Subcutaneous abdominal adipose tissue (tissue), 5 donors: ENCODE data around the gene TRPV2.
"Not testable (repeated sequence)": the region's sequence is repeated elsewhere in the genome, so short reads cannot be mapped to it uniquely, and the experiment has no call there.

ENCODE experiments used
- H3K27ac ChIP-seq: one replicate; pipeline ENCODE4 v1.7.0; 2013; ENCODE audit warnings: low read depth, mild to moderate bottlenecking, inconsistent platforms, low read length, moderate library complexity
- H3K27me3 ChIP-seq, 5 donors: one replicate each; pipeline ENCODE4 v1.7.0; 2013; ENCODE audit warnings: low read length in 5 of 5, inconsistent platforms in 1 of 5; ENCODE audit not compliant: control insufficient read depth in 5 of 5, insufficient read depth in 4 of 5
- H3K36me3 ChIP-seq, 5 donors: one replicate each; pipeline ENCODE4 v1.7.0; 2013; ENCODE audit warnings: low read length in 5 of 5; ENCODE audit not compliant: control insufficient read depth in 5 of 5, insufficient read depth in 5 of 5
- H3K4me1 ChIP-seq, 5 donors: one replicate each; pipeline ENCODE4 v1.7.0; 2013; ENCODE audit warnings: low read length in 5 of 5, mild to moderate bottlenecking in 3 of 5, moderate library complexity in 1 of 5; ENCODE audit not compliant: control insufficient read depth in 5 of 5, insufficient read depth in 5 of 5
- H3K4me3 ChIP-seq, 5 donors: one replicate each; pipeline ENCODE4 v1.7.0; 2013; ENCODE audit warnings: low read length in 5 of 5, low read depth in 1 of 5
- H3K9ac ChIP-seq, 5 donors: one replicate each; pipeline ENCODE4 v1.7.0; 2013; ENCODE audit warnings: low read length in 5 of 5, mild to moderate bottlenecking in 4 of 5, moderate library complexity in 3 of 5
- H3K9me3 ChIP-seq, 5 donors: one replicate each; pipeline ENCODE4 v1.7.0; 2013; ENCODE audit warnings: low read length in 5 of 5; ENCODE audit not compliant: control insufficient read depth in 5 of 5
- donor health status: healthy.
- donor health status: healthy.
- donor health status: healthy.
- donor health status: healthy.
- donor health status: healthy.

Gene TRPV2

DNA sequence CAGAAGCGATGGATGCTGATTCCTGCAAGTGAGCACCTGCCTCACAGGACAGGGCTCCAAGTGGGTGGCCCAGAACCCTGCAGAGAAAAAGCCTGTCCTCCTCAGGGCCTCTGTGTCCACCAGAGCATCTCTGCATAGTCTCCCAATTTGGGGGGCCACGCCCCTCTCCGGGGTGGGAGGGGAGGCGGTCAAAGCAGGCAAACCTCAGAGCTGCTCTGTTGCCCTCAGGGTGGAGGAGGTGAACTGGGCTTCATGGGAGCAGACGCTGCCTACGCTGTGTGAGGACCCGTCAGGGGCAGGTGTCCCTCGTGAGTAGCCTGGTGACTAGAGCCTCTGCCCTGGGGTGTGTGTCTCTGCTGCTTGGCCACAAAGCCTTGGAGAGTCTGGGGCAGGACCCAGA is 19.3 kb downstream of the TRPV2 start:
- Histone ChIP-seq H3K4me1 (peaks cover 5 to 14% (median 9%) of the 10 kb centered on the region in 5 donors), H3K27me3 (peaks cover 0 to 4% (median 0%) of the 10 kb centered on the region in 5 donors), H3K36me3 (peaks cover 0 to 22% (median 5%) of the 10 kb centered on the region in 5 donors), H3K9ac (no peak overlapping the region), H3K4me3 (no peak overlapping the region), H3K9me3 (no peaks in the 10 kb centered on the region), H3K27ac (no peak overlapping the region)

DNA sequence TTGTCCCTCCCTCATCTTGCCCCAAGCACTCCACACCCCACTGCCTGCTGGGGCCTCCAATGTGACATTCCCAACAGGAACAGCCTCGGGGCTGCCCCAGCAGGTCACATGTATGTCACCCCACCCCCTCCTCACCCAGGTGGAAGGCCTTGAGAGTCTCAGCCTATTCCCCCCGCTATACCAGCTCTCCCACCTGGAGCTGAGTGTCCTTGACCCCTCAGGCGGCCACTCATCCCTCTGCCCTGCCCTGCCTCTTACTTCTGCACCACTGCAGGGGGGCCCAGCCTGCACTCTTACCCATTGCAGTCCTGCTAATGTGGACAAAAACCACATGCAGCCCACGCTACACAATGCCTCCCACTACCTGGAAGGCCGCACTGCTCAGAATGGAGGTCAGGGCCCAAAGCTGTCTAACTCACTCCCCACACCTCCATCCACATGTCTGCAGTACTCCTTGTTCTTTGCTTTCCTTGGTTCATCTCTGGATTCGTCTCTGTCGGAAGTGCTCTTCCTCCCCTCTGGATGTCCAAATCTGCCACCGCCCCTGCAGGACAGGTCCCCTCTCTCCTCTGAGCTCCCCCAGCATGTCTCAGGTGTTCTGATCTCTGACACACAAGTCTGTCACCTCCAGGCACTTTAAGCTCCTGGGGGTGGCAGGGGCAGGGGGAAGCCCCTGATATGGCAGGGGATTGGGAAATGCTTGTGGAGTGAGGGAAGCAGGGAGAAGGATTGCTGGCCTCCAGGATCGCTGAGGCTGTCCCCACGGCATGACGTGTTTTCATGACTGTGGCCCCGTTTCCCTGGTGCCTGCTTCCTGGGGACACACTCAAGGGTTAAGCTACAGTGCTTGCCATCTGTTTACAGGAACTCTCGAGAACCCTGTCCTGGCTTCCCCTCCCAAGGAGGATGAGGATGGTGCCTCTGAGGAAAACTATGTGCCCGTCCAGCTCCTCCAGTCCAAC is 20.8 kb downstream of the TRPV2 start:
- Histone ChIP-seq H3K9me3 (no peaks in the 10 kb centered on the region), H3K4me3 (no peak overlapping the region), H3K36me3 (peaks cover 0 to 19% (median 7%) of the 10 kb centered on the region in 5 donors), H3K27ac (no peak overlapping the region), H3K4me1 (peaks cover 13 to 29% (median 23%) of the 10 kb centered on the region in 5 donors), H3K9ac (no peak overlapping the region), H3K27me3 (peaks cover 0 to 4% (median 0%) of the 10 kb centered on the region in 5 donors)

DNA sequence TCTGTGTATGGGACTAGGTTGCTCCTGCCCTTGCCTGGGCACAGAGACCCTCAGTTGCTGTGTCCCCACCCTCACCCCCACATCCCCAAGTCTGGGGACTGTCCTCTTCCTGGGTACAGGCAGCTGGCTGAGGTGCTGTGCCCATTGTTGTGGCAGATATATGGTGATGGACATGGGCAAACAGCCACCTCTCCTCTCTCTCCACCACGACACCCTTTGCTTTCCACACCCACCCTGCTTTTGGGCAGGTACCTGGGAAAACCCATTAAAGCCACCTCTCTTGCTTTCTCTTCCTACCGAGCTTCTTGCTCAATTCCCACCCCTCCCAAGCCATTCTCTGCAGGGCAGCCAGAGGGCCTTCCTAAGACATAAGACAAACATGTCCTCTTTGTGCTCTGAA is 21.7 kb downstream of the TRPV2 start:
- H3K27me3 ChIP-seq, result peaks cover 0 to 4% (median 0%) of the 10 kb centered on the region in 5 donors
- no peak overlapping the region for H3K27ac ChIP-seq
- no peaks in the 10 kb centered on the region for H3K9me3 ChIP-seq
- peaks cover 0 to 24% (median 11%) of the 10 kb centered on the region in 5 donors for H3K36me3 ChIP-seq
- H3K4me3 ChIP-seq, result no peak overlapping the region
- H3K9ac ChIP-seq, result no peak overlapping the region
- peaks cover 13 to 38% (median 31%) of the 10 kb centered on the region in 5 donors for H3K4me1 ChIP-seq

DNA sequence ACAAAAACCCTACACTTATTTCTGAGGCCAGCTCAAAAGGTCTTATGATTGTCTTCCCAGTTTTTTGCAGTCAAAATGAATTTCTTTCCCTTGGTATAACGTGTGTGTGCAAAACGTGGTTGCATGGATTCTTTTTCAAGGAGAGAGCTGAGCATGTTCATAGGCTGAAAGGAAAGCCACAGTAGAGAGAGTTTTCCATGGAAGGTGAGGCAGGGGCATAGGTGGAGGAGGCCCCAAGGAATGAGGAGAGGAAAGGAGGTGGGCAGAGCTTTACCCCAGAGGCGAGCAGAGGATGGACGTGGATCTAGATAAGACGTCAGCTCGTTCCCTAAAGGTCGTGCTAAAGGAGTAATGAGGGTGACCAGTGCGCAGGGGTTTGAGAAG is 22.8 kb downstream of the TRPV2 start:
- H3K4me1 ChIP-seq, result peaks cover 13 to 49% (median 42%) of the 10 kb centered on the region in 5 donors
- H3K9me3 ChIP-seq, result no peaks in the 10 kb centered on the region
- peak overlapping the region; percentile 78 to 91 (median 88) for H3K4me3 ChIP-seq
- H3K9ac ChIP-seq, result peak overlapping the region; percentile 22 to 64 (median 50)
- peaks cover 0 to 4% (median 0%) of the 10 kb centered on the region in 5 donors for H3K27me3 ChIP-seq
- H3K36me3 ChIP-seq, result peaks cover 0 to 30% (median 21%) of the 10 kb centered on the region in 5 donors
- peak overlapping the region; percentile 92 for H3K27ac ChIP-seq

DNA sequence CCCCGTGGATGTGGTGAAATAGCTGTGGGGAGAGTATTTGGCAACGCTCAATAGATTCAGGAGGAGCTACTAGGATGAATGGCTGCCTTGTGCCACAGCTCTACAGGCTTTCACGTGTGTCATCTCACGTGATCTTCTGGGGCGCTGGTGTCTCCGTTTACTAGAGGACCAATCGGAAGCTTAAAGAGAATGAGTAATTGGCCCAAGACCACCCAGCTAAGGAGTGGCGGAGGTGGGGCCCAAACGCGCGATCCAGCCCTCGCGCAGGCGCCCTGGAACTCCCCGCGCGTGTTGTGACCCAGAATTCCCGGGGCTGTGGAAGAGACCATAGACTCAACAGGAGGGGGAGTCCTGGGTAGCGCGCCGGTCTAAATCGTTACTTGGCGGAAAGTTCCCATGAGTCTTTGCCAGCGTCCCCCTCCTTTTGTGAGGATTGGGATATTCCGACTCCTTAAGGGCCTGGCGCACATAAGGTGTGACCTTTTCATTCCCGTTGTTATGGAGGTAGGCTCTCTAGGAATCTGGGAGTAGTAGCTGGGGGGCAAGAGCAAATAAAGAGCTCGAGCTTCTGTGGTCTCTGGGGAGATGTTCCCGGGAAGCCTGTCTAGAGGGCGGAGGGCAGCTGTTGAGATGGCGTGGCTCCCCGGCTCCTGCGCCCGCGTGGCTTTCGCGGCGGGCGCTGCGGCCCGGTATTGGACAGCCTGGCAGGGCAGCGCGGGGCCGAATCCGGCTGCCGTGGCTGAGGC is 23.4 kb downstream of the TRPV2 start:
- Histone ChIP-seq H3K27ac (peak overlapping the region; percentile 92), H3K9me3 (no peaks in the 10 kb centered on the region), H3K4me1 (peaks cover 13 to 55% (median 47%) of the 10 kb centered on the region in 5 donors), H3K4me3 (peak overlapping the region; percentile 87 to 96 (median 90)), H3K36me3 (peaks cover 0 to 32% (median 27%) of the 10 kb centered on the region in 5 donors), H3K27me3 (peaks cover 0 to 4% (median 0%) of the 10 kb centered on the region in 5 donors), H3K9ac (peak overlapping the region; percentile 40 to 96 (median 86))

DNA sequence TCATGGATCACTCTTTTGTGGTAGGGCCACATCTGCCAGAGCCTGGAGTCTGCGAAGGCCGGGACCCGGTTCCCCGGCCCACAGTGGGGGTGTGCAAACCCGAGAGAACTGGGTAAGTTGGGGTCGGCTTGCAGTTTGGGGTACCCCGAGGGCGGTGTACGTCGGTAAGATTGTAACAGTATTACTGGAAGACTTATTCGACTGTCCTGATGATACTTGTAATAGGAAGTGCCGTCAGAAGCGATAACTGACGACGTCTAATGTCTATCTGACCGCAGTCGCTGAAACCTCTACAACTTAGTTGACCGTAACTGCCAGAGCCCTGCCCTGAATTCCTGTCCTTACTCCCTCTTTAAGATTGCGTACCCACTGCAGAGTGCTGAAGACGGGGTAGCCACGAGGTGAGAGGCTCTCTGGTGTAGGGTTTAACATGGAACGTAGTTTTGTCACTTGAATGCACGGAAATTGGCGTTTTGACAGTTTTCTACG is 24.0 kb downstream of the TRPV2 start:
- peak overlapping the region; percentile 87 to 96 (median 90) for H3K4me3 ChIP-seq
- H3K4me1 ChIP-seq, result peaks cover 13 to 61% (median 53%) of the 10 kb centered on the region in 5 donors
- H3K9ac ChIP-seq, result peak overlapping the region; percentile 40 to 96 (median 86)
- peaks cover 0 to 38% (median 33%) of the 10 kb centered on the region in 5 donors for H3K36me3 ChIP-seq
- peak overlapping the region; percentile 92 for H3K27ac ChIP-seq
- no peaks in the 10 kb centered on the region for H3K9me3 ChIP-seq
- peaks cover 0 to 4% (median 0%) of the 10 kb centered on the region in 5 donors for H3K27me3 ChIP-seq

DNA sequence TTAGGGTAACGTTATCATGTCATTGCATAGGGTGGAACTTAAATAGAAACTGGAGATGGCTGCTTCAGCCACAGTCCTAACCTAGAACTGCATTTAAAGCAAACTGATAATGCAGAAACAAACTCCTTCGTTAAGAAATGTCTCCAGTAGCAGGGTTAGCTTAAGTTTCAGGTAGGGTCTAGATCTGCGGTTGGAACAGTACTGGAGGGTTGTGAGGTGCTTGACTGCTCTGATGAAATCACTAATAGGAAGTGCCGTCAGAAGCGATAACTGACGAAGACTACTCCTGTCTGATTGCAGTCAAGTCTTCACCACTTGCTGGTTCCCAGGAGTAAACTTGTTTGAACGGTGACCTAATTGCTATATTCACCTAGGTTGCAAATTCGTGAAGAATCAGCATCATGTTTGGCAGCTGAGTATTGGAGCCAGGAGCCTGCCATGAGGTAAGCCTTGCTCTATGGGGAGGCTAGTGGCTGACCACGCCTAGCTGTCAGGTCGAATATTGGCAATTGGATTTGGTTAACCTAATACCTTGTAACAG is 24.5 kb downstream of the TRPV2 start:
- Histone ChIP-seq H3K27me3 (peaks cover 0 to 4% (median 0%) of the 10 kb centered on the region in 5 donors), H3K9me3 (no peaks in the 10 kb centered on the region), H3K36me3 (peaks cover 0 to 41% (median 34%) of the 10 kb centered on the region in 5 donors), H3K9ac (peak overlapping the region; percentile 40 to 96 (median 86)), H3K27ac (peak overlapping the region; percentile 92), H3K4me1 (peaks cover 13 to 64% (median 57%) of the 10 kb centered on the region in 5 donors), H3K4me3 (peak overlapping the region; percentile 87 to 96 (median 90))

DNA sequence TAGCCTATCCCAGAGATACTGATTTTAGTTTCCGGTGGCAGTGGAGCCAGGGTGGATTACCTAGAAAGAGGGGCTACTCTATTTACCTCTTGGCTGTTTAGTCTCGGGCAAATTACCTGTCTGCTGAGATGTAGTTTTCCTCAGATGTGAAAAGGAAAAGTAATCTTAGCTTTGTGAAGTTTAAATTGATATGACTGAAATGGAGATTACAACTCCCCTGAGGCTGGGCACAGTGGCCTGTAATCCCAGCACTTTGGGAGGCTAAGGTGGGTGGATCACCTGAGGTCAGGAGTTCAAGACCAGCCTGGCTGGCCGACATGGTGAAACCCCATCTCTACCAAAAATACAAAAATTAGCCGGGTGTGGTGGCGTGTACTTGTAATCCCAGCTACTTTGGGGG is 25.0 kb downstream of the TRPV2 start:
- Histone ChIP-seq H3K4me1 (peaks cover 13 to 66% (median 60%) of the 10 kb centered on the region in 5 donors), H3K27ac (peak overlapping the region; percentile 92), H3K9ac (peak overlapping the region; percentile 40 to 96 (median 86)), H3K36me3 (peaks cover 0 to 42% (median 34%) of the 10 kb centered on the region in 5 donors), H3K4me3 (peak overlapping the region; percentile 87 to 96 (median 90))
- not testable (repeated sequence) for H3K27me3 ChIP-seq, H3K9me3 ChIP-seq

DNA sequence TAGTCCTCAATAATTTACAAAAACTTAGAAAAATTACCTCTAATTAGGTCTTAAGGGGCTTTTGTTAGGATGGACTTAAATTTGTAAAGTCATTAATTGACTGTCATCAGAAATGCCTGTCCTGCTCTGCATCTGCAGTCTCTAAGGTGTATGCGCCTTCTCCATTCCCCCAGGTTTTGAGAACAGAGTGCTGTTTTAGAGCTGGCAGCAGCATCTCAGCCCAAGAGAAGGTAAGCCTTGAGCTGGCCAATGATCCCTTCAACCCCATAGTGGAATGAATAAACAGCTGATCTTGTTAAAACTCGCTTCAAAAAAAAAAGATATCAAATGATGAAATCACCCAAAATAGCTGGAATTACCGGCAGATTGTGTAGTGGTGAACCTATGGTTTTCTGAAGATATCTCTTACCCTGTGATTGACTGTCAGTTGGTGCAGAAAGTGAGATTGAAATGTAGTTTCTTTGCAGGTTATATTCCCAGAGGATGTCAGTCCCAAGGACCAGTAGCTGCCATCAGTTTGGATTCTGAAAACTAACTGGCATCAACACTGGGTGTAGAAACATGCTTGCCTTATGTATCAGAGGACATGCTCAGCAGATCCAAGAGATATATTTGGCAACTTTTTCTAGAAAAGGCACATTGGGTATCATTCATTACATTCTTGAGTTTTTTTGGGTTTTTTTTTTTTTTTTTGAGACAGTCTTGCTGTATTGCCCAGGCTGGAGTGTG is 25.7 kb downstream of the TRPV2 start:
- Histone ChIP-seq H3K9ac (no peak overlapping the region), H3K4me1 (peaks cover 13 to 68% (median 63%) of the 10 kb centered on the region in 5 donors), H3K27ac (peak overlapping the region; percentile 92), H3K27me3 (peaks cover 0 to 4% (median 0%) of the 10 kb centered on the region in 5 donors), H3K36me3 (peaks cover 0 to 45% (median 34%) of the 10 kb centered on the region in 5 donors), H3K9me3 (no peaks in the 10 kb centered on the region), H3K4me3 (no peak overlapping the region)
